Frontal cortex (tissue), 4 donors: ENCODE results near the gene PRKCZ. TPM values are rescaled to one million over a fixed set of nuclear protein-coding genes. Genes with fewer than 3 reads are reported as not detected.

Experiments
- DNase-seq, 2 donors: peaks; one replicate each; pipeline ENCODE4 v3.0.0; 2012; ENCODE audit warnings: low spot score in 2 of 2
- FAIRE-seq: peaks from 2 replicates; lab custom pipeline; 2012; peaks lifted over from hg19 to GRCh38; lab: Jason Lieb, UNC
- total RNA-seq: library from RNA; depleted of rRNA; stranded (reverse); fragments of >200 nt; gene quantifications from one replicate; pipeline ENCODE4 v1.2.3, GENCODE V29; 2014
- donor health status: control.
- donor health status: control.
- donor health status: control.

The PRKCZ gene
- total RNA-seq, 1 donor from 2014 or later, result 58.7 TPM

- no peak for FAIRE-seq
- DNase-seq, result no peak
Observed at GRCh38 chr1:2024451-2024850, 25.8 kb upstream of the PRKCZ start.

- no peak for DNase-seq
- no peak for FAIRE-seq
Observed at GRCh38 chr1:2024887-2025286, 25.3 kb upstream of the PRKCZ start.

- DNase-seq (no peak), FAIRE-seq (no peak)
Observed at GRCh38 chr1:2025491-2025981, 24.7 kb upstream of the PRKCZ start.

GRCh38 chr1:2027961-2028583, 22.1 kb upstream of the PRKCZ start:
- DNase-seq (no peak), FAIRE-seq (no peak)

GRCh38 chr1:2028870-2029560, 21.2 kb upstream of the PRKCZ start:
- FAIRE-seq (no peak), DNase-seq (no peak)

- DNase-seq (no peak), FAIRE-seq (no peak)
Observed at GRCh38 chr1:2029561-2029960, 20.6 kb upstream of the PRKCZ start.

- no peak for FAIRE-seq
- DNase-seq, result no peak
Observed at GRCh38 chr1:2030076-2030871, 19.9 kb upstream of the PRKCZ start.

GRCh38 chr1:2031546-2032540, 18.4 kb upstream of the PRKCZ start:
- DNase-seq, result no peak
- no peak for FAIRE-seq

- no peak for FAIRE-seq
- DNase-seq, result no peak
Observed at GRCh38 chr1:2032737-2033136, 17.5 kb upstream of the PRKCZ start.

GRCh38 chr1:2033165-2033564, 17.0 kb upstream of the PRKCZ start:
- no peak for FAIRE-seq
- no peak for DNase-seq

GRCh38 chr1:2036287-2036686, 13.9 kb upstream of the PRKCZ start:
- no peak for FAIRE-seq
- DNase-seq, result no peak

- DNase-seq, result no peak
- FAIRE-seq, result no peak
Observed at GRCh38 chr1:2037314-2037979, 12.8 kb upstream of the PRKCZ start.

- DNase-seq (no peak), FAIRE-seq (no peak)
Observed at GRCh38 chr1:2038229-2038628, 12.0 kb upstream of the PRKCZ start.

- DNase-seq (no peak), FAIRE-seq (no peak)
Observed at GRCh38 chr1:2039251-2039650, 11.0 kb upstream of the PRKCZ start.

GRCh38 chr1:2041305-2041704, 8.9 kb upstream of the PRKCZ start:
- no peak for DNase-seq
- no peak for FAIRE-seq

- no peak for FAIRE-seq
- no peak for DNase-seq
Observed at GRCh38 chr1:2041887-2042286, 8.3 kb upstream of the PRKCZ start.

GRCh38 chr1:2042830-2043773, 7.1 kb upstream of the PRKCZ start:
- FAIRE-seq, result no peak
- DNase-seq, result no peak

GRCh38 chr1:2043886-2044285, 6.3 kb upstream of the PRKCZ start:
- FAIRE-seq, result no peak
- no peak for DNase-seq
